ENCODE measurements around the gene EMID1.

- no peak for TF ChIP-seq EZH2 (IDR thresholded peaks at IDR 0.05; ENCODE audit: low read depth)
- TF ChIP-seq, protein P1, sequence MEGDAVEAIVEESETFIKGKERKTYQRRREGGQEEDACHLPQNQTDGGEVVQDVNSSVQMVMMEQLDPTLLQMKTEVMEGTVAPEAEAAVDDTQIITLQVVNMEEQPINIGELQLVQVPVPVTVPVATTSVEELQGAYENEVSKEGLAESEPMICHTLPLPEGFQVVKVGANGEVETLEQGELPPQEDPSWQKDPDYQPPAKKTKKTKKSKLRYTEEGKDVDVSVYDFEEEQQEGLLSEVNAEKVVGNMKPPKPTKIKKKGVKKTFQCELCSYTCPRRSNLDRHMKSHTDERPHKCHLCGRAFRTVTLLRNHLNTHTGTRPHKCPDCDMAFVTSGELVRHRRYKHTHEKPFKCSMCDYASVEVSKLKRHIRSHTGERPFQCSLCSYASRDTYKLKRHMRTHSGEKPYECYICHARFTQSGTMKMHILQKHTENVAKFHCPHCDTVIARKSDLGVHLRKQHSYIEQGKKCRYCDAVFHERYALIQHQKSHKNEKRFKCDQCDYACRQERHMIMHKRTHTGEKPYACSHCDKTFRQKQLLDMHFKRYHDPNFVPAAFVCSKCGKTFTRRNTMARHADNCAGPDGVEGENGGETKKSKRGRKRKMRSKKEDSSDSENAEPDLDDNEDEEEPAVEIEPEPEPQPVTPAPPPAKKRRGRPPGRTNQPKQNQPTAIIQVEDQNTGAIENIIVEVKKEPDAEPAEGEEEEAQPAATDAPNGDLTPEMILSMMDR (conservative IDR thresholded peaks at IDR 0.05): no peak
These were observed 10.5 kb downstream of the EMID1 start for GRCh38 chr22:29216011-29216872.

All from PC-9 (cell line).